GM21737 (cell line): ENCODE measurements around the gene EFNB2.

Experiments
- ATAC-seq: cut with Tn5 transposase; IDR thresholded peaks from one replicate; pipeline ENCODE4 v1.9.1; 2021; ENCODE audit warnings: mild to moderate bottlenecking, moderate library complexity; ENCODE audit not compliant: unreplicated experiment

Gene EFNB2

DNA sequence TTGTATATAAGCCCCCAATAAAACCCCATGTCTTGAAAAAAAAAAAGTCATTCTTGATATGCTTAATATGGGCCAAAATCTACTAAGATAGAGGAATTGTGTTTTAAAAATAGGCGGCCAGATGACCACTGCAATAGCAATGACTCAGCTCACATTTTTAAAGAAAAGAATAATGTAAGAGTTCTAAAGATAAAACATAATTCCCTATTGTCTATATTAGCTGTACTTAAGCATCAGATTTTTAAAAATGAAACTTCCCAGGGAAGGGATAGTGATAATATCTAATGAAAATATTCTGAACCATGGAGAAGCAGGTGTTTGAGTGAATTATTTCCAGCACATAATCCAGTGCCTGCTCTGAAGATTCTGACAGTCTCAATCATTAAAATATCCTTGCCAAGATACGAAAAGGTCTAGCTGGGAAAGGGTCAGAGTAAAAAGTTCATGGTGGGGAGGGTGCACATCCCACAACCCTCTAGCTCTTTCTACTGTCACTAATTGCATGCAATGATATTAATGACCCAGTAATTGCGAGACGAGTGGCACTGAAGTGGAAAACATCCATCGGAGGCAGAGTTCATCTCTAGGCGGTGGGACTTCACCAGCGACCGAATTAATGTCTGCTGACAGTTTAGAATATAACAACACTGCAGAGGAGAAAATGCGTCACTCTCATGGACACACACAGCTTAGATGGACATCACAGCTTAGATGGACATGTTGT lies 31.6 kb downstream of the EFNB2 start:
- no peak for ATAC-seq

DNA sequence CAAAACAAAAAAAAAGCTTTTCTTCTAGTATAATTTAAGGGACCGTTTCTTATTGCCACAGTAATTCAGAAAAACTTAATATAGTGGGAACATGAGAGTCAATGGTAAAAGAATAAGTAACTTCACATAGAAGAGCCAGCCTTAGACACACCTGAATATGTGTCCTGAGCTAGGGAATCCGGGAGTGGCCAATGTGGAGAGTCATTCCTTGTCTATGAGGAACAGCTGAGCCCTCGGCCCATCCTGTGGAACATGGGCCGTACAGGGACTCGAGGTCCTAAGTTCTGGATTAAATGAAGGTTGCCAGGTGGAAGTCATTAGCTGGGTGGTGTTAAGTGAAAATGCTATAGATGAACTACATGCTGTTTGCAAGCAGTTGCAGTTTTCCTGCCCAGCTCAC lies 32.2 kb downstream of the EFNB2 start:
- ATAC-seq = no peak

DNA sequence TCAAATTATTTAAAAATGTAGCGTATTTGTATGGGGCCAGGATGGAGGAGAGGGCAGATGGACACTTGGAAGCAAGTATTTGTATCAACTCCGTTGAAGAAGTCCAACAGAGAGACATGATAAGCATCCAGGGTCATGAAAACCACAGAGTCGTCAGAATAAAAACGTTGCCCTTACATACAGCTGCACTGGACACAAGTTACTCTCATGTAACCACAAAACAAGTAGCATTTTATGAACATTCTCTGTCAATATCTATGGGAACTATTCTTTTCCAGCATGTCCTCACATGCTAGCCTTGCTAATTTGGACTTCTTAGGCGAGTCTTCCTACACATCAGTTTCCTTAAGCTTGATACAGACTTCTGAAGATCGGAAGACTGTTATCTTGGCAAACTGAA lies 35.0 kb downstream of the EFNB2 start:
- ATAC-seq = no peak

DNA sequence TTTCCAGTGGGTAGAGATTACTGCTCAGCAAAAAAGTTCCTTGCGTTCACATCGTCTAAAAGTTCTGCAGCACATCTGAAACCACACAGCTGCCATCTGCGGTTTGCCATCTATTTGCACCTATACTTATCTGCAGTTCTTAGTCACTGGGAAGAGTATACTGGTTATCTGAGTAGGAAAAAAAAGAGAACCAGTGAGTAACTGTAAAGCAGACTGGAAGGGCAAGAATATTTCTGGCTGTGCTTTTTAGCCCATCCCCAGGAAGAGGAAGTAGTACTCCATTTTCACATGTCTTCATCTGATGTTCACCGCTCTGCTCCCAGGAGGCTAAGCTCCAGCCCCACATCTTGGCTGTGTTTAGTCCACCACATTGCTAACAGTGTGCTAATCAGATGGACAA lies 35.6 kb downstream of the EFNB2 start:
- peak; percentile 48 for ATAC-seq

DNA sequence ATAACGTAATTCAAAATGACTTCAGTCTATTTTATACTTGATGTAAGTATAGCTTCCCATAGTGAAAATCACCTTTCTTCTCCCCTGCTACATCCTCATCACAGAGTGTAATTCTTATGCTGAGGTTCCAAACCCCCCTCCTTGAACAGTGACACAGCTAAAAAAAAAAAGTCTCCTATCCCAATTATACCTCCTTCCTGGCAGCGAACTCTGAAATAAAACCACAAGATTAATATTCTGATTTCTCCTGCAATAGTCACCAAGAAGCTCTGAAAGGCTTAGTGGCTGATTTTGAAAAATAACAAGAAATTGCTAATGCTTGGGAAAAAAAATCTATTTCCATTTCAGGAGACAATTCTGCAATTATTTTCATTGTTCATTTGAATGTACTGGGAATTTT lies 36.3 kb downstream of the EFNB2 start:
- no peak for ATAC-seq

DNA sequence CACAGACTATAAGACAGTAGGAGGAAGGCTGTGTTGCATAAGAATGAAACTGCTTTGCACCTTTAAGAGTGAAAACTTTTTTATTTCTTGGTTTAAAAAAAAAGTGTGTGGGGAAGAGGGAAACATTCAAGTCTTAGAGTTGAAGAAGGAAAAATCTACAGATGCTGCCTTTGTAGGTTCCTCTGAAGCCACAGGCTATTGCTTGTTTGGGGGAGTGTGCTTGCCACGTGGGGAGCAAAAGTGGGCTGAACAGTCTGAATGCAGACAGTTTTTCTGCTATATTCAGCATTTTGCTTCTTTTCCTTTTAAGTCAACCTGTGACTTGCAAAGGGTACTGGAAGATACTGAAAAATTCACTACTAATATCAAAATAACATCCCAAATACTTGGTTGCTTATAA lies 36.9 kb downstream of the EFNB2 start:
- ATAC-seq = no peak

DNA sequence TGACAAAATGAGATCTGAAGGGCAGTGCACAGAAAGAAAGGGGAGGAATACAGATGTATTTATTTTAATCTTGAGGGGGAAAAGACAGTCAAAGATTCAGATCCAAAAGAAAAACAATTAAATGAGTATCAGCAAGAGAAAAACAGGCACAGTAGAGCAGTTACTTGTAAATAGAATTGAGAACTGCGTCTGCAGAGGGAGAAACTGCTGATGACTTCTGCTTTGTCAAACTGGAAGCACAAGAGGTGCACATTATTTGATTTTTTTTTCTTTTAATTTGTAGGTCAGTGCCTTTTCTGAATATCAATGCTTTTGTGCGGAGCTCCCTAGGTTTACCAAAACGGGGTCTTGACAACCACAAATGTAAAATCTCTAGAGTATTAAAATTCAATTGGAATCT lies 37.3 kb downstream of the EFNB2 start:
- ATAC-seq = no peak

DNA sequence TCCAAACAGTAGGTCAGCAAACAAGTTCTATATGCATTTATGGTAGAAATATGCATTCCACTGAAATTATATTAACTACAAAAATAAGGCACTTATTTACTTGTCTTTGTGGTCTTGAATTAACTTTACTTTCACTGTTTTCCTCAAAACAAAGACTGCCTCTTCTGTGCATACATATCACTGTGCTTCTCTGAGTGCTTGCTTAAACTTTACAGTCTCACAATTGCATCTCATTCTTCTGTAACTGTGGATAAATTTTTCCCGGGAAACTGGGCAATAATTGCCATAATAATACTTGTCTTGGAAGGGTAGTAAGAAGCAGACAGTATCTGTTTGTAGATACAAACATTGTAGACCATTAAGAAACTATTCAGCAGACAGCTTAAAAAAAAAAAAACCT lies 38.4 kb downstream of the EFNB2 start:
- ATAC-seq = no peak

DNA sequence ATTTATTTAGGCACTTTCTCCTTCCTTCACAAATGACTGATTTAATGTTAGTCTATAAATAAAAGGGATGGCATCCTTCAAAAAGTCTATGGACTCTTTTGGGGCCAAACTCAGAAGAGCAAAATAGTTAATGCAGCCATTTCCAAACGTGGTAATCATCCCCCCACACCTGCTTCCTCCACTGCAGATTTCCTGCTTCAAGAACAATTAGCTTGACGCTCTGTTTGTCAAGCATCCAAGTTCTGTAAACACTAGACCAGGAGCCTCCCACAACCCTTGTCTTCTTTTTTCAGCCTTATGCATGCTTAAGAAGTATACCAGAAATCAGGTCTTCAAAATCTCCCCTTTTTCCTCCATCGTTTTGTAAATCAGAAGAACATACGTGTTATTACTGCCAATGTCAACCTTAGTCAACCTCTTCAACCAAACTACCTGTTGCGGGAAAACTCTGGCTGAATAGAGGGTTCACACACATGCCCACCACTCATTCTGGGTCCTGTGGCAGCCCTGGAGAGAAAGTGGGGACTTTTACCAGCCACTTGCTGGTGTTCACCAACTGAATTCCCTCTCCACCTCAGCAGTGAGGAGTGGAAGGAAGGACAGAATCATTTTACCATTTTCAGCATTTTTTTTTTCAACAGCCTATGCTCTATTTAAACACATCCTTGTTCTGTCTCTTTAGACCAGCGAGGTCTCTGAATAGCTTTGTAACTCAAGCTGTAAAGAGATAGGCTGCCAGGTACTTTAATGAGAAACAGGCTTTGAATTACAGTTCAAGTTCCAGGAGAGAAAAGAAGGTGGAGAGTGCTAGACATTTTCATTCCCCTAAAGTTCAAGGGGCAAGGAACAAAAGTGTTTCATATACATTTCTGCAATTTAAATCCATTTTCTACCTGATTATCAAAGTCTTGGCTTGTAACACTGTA lies 39.1 kb downstream of the EFNB2 start:
- ATAC-seq = no peak

DNA sequence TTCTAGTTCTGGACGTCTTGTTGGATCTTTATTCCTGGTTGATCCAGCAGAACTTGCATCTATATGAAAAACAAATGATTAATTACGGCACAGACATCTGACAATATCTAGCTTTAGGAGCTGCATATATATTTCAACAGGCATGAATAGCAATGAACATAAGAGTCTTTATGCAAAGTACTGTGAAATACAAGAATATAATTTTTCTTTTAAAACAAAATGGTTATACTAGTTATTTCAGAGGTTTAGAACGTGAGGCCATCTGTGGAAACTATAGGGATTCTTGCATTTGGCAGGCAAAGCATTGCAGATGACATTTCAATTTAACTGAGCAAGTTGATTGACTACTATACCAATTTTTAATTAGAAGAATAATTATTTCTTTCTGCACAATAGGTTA lies 40.5 kb downstream of the EFNB2 start:
- ATAC-seq = no peak

DNA sequence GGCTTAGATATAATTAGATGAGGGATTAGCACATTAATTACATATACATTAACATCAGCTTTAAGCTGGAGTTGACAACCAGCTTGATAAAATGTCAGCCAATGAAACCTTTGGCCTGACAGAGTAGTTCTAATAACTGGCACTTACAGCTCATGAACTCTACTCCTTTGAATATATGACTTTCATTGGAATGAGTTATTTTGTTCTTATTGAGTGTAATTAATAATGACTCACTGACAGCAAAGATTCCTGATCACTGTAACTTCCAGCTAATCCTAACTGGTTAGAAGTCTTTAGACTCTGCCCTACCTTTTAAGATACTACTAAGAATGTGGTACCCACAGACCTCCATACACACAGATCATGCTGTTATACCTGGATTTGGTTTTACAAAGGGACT lies 41.0 kb downstream of the EFNB2 start:
- ATAC-seq = no peak

DNA sequence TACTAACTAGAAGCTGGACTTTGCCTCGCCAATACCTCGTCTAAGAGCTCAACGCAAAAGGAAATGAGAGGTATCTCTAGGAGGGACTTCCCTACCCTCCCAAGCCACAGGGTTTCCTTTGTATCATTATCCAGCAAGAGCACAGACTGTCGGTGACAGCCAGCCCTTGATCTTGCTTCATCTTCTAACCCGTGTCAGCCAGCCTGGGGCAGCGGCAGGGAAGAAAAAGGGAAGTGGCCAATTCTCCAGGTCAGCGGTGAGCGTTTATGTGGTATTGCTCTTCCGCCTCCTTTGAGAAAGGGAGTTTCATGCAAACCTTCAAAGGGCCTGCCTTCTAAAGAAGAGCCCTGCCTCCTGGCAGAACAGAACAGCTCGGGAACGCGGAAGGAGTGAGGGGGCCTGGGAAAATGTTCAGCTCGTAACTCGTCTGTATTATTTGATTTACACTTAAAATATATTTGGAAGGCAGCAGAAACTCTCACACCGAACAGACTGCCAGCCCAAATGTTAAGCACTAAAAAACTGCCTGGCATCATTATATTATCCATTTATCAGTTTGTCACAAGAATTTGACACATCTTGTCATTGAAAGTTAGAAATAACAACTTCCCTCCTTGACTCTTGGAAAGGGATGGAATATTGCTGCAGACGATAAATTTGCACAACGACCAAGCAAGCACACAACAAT lies 41.8 kb downstream of the EFNB2 start:
- peak; percentile 84 for ATAC-seq

DNA sequence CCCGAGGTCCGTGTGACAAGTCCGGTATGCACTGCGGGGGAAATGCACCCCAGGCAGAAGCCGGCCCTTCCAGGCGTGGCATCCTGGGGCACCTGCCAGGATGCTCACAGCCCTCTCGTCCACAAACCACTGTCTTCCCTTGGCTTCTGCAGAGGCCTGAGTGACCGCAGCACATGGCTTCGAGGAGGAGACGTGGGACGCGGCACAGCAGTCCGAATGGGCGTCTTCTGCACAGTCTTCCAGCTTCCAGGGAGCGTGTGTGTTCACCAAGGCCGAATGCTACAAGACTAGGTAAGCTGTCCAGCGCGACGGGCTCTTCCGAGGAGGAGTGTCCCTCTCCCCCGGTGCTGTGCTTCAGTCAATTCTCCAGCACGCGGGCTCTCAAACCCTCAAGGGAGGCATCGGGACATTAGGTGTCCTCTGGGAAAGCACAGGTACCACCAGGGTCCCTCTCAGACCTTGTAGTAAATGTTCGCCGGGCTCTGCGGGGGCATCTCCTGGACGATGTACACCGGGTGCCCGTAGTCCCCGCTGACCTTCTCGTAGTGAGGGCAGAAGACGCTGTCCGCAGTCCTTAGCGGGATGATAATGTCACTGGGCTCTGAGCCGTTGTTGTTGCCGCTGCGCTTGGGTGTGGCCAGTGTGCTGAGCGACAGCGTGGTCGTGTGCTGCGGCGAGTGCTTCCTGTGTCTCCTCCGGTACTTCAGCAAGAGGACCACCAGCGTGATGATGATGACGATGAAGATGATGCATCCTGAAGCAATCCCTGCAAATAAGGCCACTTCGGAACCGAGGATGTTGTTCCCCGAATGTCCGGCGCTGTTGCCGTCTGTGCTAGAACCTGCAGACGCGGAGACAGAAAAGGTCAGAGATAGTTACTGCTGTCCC lies 42.6 kb downstream of the EFNB2 start:
- ATAC-seq = no peak

DNA sequence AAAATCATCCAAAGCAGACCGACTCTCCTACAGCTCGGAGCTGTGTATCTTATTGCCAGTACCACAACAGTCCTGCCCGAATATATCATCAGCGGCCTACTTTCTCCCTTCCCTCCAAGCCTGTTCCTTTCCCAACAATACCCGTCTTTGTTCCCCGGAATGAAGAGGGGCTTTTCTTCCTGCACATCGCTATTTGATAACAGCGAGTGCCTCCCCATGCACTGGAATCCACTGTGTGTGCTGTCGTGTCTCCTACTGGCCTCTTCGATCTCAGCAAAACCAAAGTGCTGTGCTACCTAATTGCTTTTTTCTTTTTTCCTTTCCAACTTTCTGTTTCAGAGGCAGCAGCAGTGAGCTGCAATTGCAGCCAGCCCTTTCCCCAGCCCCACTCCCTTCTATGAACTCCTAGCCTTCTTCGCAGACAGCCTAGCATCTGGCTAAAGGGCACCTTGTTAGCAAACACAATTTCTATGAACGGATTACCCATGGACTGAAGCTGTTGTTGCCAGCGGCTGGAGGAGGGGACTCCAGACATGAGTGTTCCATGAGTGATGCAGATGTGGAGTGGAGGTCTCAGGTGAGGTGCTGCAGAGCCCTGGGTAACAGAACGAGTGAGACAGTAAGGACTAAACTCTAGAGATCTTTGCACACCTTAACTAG lies 43.4 kb downstream of the EFNB2 start:
- ATAC-seq = no peak

DNA sequence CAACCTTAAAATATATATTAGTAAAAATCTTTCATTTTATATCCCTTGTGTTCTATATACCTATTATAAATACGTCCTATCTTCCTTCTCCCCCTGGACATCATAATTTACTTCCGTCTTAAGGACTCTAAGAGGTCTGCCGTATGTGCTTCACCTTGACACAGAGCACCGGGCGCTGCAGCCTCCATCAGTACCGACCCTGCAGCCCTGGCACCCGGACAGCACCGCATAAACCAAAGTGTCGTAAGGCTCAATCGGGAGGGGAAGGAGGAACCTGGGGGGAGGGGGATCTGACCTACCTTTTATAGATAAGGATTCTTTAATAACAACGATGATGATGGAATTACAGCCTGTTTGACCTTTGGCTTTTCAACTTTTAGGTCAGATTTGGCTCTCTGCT lies 44.0 kb downstream of the EFNB2 start:
- ATAC-seq = no peak

DNA sequence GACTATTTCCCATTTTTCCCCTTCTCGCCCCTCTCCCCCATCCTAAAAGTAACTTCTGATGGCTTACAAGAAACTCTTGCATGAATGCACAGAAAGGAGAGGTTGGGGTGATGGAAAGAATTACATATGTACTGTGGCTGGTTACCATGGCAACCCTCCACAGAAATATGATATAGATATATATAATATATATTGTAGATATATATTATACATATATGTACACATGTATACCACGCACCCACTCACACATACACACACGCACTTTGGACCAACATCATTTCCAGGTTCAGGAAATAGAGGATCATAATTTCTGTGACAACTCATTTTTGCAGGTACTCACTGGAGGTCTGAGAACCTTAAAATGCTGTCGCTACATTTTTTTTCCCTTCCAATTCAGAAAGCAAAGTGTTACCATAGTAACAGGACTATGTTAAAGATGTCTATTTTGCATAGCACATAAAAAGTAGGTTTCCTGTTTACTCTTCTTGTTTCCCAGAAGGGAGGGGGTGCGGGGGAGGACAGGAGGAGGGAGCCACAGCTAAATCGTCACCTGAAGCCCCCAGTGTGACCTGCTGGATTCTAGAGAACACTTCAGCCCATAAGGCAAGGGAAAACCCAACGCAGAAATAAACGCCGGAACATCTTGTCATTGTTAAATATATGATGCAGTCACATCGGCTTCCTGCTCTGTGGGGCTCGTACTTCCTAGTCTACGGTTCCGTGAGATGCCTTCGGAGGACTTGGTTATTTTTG lies 44.7 kb downstream of the EFNB2 start:
- ATAC-seq = no peak

DNA sequence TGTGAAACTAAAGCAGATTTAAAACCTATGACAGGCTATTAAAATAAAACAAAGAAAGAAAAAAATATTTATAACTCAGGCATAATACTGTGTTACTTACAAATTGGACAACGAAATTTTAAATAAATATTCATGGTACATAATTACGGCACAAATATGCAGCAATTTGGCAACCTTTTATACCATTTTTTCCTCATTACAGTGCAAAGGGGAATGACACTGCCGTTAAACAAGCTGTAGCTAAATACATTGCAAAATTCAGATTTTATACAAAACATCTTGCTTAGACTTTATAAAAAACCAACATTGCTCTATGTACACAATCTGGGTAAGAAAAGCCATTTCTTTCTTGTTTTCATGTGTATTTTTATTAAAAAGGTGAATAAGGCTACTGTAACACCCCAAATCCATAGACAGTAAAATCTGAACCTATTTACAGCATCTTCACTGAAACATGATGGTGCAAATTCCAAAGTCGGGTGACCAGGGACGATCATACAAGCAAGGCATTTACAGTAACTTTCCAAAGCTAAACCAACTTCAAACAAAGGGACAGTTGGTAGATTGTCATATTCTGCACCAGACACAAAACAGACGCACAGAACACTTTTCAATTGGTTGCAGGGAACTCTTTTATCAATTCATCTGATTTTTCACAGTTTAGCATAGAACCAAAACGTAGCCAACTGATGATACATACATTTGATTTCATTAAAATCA lies 45.5 kb downstream of the EFNB2 start:
- ATAC-seq = no peak

DNA sequence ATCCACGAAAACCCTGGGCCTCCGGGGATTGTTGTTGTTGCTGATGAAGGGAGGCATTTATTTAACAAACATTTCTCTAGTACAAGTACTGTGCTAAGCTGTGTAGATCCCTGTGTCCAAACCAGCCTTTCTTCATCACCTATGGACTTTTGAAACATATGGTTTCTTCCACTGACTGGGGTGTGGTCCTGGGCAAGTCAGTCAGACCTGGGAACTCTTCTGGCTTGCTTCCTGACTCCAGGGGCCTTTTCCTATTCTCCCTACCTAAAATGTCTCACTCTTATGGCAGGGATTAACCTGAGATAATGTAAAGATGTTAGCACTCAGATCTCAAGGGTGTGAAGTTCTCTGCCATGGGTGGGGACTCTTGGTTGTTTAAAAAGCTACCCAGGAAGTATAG lies 46.8 kb downstream of the EFNB2 start:
- no peak for ATAC-seq

DNA sequence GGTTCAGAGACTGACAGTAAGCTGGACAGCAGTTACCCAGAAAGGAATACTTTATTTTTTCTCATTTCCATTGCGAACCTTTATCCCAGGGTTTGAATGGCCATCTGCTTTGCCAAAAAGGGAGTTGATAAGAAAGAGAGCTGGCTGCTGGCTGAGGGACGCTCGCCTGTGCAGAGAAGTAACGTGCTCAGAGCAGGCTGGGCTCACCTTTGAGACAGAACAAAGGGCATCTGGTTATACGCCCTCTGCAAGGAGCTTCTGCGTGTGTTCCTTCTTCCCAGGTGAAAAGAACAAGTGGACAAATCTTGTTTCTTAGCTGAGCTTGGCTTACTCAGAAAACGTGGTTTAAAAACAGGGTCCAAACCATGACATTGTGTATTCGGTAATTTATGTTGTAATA lies 47.4 kb downstream of the EFNB2 start:
- ATAC-seq = no peak
